H1 (cell line): ENCODE data around the gene MYH9. TPM values are rescaled to one million over a fixed set of nuclear protein-coding genes. Genes with fewer than 3 reads are reported as not detected.

Source experiments
- MAX ChIP-seq: IDR thresholded peaks from 2 replicates; pipeline ENCODE4 v1.6.1; 2012; ENCODE audit warnings: inconsistent platforms
- polyA plus RNA-seq, 7 experiments: library from polyadenylated mRNA; depleted of rRNA in 3 of 7; stranded (reverse) in 5 of 7; unstranded in 2 of 7; fragments of >200 nt in 5 of 7; fragments of 200-250 nt in 2 of 7; gene quantifications; 1 replicate in 5 of 7; 2 replicates in 1 of 7; 4 replicates in 1 of 7; pipeline versions ENCODE4 v1.2.1 to v1.2.3, GENCODE V29; 2011 to 2013; ENCODE audit warnings: missing spikeins in 2 of 7, mixed read lengths in 2 of 7
- total RNA-seq: library from RNA; stranded (reverse); fragmentation: NEBNext Ultra II Directional; extraction: Animal tissue kit (Norgen Biotek cat#: 25700); gene quantifications from 2 replicates; pipeline ENCODE4 v1.2.1, GENCODE V29; 2021

MYH9 gene
- total and polyA plus RNA-seq, 2 of the 8 experiments (the other 6 are each of a cell fraction or from before 2014, with no cell fraction given) = 24.9 to 322 TPM

- TF ChIP-seq MAX = peak; percentile 30; the same call in 1 of the 2 replicates
Observed at GRCh38 chr22:36332623-36333332, 55.0 kb downstream of the MYH9 start (continued).
